Epithelial cell of proximal tubule (primary cell): Measurements from ENCODE around the gene UBL4A. TPM values are rescaled to one million over a fixed set of nuclear protein-coding genes. Genes with fewer than 3 reads are reported as not detected.

Experiments used
- DNase-seq: peaks from one replicate; pipeline ENCODE4 v3.0.0-alpha.2; 2011; ENCODE audit warnings: low read depth
- H3K4me3 ChIP-seq: 2 replicates; pipeline ENCODE4 v1.5.1; 2011; ENCODE audit warnings: low read depth, mild to moderate bottlenecking, low read length
- total RNA-seq: library from RNA; depleted of rRNA; stranded (reverse); fragments of >200 nt; gene quantifications from 2 replicates; pipeline ENCODE4 v1.2.3, GENCODE V29; 2015
- TF ChIP-seq, protein P1 (sequence below): conservative IDR thresholded peaks from 2 replicates; pipeline ENCODE4 v1.5.1; 2012; ENCODE audit warnings: low read depth, mild to moderate bottlenecking, low read length

The UBL4A gene
- total RNA-seq, 1 donor from 2014 or later, result 39.4 TPM

DNA sequence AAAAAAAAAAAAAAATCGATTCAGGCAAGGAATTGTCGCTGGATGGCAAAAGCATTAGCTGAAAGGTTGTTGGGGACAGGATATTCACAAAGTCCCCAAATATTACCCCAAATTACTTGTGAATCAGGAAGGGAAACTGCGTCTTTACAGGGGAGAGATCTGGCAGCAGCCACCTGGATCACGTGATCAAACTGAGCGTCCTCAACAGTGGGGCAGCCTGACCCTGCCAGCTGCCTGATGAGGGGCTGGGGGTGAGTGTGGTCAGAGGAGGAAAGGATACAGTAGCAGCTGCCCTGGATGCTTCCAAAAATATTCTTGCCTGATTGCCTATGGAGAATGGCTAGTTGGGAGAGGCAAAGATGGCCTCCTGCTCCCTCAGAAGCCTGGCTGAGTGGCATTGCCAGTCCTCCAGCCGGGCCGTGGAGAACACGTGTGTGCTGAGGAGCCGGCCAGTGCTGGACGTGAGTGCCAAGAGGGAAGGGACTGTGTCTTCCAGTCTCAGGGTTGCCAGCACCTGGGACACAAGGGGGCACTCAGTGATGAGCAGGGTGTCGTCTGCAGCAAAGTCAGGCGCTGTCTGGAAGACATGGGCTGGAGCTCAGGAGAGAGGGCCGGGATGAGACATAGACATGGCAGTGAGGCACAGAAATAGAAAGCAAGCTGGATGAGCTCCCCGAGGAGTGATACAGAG is 4.4 kb downstream of the UBL4A start:
- TF ChIP-seq, protein P1, sequence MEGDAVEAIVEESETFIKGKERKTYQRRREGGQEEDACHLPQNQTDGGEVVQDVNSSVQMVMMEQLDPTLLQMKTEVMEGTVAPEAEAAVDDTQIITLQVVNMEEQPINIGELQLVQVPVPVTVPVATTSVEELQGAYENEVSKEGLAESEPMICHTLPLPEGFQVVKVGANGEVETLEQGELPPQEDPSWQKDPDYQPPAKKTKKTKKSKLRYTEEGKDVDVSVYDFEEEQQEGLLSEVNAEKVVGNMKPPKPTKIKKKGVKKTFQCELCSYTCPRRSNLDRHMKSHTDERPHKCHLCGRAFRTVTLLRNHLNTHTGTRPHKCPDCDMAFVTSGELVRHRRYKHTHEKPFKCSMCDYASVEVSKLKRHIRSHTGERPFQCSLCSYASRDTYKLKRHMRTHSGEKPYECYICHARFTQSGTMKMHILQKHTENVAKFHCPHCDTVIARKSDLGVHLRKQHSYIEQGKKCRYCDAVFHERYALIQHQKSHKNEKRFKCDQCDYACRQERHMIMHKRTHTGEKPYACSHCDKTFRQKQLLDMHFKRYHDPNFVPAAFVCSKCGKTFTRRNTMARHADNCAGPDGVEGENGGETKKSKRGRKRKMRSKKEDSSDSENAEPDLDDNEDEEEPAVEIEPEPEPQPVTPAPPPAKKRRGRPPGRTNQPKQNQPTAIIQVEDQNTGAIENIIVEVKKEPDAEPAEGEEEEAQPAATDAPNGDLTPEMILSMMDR, result no peak
- DNase-seq, result no peak
- no peak overlapping the region for H3K4me3 ChIP-seq

DNA sequence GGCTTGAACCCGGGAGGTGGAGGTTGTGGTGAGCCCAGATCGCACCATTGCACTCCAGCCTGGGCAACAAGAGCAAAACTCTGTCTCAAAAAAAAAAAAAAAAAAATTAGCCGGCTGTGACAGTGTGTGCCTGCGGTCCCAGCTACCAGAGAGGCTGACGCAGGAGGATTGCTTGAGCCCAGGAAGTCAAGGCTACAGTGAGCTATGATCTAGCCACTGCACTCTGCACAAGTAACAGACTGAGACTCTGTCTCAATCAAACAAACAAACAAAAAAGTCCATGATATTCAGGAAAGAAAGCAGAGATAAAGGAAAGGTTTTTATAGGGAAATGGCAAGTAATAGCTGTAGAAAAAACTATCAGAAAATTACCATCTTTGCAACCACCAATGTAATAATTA is 5.2 kb downstream of the UBL4A start:
- no peak overlapping the region for H3K4me3 ChIP-seq
- TF ChIP-seq, protein P1, result no peak
- DNase-seq, result no peak

DNA sequence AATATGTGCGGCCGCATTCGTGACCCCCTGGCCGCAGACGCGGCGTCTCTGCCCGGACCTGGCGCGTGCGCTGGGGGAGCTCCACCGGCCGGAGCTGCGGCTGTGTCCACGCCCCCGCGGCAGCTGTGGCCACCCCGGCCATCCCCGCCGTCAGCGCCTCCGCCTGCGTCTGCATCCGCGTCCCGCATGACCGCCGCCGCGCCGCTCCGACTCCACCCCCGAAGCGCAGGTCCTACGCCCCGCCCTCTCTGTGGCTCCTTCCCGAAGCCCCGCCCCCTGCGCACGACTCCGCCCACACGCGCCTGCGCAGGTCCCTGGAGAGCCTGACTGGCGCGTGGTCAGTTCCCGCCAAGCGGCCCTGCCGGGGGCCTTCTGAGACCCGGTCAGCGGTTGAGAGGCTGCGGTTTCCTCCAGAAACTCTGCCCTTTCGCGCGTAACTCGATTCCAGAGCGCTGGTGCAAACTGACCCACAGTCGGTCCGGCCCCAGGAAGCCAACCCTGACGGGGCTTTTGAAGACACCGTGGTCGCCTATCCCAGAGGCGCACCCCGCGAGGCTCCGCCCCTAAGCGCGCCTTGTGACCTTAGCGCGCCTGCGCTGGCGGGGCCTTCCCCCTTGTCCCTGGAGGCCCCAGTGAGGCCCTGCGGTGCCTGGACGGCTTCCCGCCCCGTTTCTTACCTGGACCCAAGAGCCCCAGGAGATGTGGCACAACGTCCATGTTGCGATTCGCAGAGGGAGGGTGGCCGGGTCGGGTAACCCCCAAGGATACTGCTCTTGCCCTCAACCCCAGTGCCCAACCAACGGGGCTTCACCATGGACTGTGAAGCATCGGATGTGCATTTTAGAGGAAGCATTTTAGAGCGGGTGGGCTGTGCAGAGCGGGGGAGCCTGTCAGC is 7.4 kb downstream of the UBL4A start, which contains the start of gene LAGE3:
Gene LAGE3, minus strand, starts transcription at position 554 of the 895 bp plus-strand sequence. Its CDS starts 366 bp downstream, at position 188.
- peak within 1 kb of the TSS; percentile 49 for H3K4me3 ChIP-seq
- DNase-seq, result no peak
- TF ChIP-seq, protein P1, result no peak

DNA sequence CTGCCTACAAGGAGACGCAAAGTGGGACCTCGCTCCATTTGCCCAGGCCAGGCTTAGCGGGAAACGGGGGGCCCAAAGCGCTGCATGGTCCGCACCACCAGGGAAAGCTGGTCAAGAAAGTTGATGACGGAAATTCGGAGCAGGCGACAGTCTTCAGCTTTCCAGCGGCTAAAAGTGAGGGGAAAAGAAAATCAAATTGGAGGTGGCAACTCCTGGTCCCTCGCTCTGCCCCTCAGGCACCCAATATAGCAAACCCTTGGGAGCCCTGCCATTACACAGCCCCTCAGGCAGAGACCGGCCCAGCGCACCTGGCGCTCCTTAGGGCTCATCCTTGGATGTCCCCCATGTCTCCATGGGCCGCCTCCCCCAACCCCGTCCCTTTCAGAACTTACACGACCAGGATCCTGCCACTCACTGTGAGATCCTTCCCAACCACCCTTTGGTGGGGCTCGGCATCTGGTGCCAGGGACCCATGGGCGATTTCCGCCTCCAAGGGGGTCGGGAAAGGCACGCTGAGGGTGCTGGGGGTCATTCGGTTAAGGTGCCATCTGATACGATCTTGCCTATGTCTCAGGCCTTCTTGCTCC is 8.4 kb downstream of the UBL4A start:
- DNase-seq, result no peak
- TF ChIP-seq, protein P1, result no peak
- peak overlapping the region; percentile 49 for H3K4me3 ChIP-seq

DNA sequence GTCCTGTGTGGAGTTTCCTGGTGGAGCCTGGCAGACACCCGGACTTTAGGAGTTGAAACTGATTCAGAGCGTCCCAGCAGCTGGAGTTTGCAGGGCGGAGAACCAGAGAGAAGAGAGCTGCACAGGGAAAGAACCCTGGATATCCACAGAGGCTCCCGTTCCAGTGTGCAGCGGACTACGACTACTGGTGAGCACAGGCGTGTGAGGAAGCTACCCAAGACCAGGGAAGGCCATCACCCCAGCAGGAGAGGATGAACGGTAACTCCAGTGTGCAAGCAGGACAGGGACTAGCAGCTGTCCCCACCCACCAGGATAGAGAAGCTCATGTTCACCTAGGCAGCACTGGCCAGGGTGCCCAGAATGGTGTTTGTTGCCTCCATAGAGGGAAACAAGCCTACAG is 9.6 kb downstream of the UBL4A start:
- DNase-seq, result no peak
- H3K4me3 ChIP-seq, result no peak overlapping the region
- TF ChIP-seq, protein P1, result no peak

GRCh38 chrX:154473683-154474082 is 12.7 kb downstream of the UBL4A start:
- no peak for DNase-seq
- H3K4me3 ChIP-seq, result no peak overlapping the region
- TF ChIP-seq, protein P1, result no peak
